HG03025 (cell line): ENCODE measurements around the gene PPP1R3G.
A peak's percentile ranks its signal among the peaks of the same experiment; 100 is the strongest.
"Not testable (repeated sequence)": the region's sequence is repeated elsewhere in the genome, so short reads cannot be mapped to it uniquely, and the experiment has no call there.

ENCODE experiments used
- ATAC-seq: cut with Tn5 transposase; IDR thresholded peaks from one replicate; pipeline ENCODE4 v1.9.1; 2021; ENCODE audit warnings: mild to moderate bottlenecking, moderate library complexity; ENCODE audit not compliant: unreplicated experiment, low FRiP score

PPP1R3G gene

GRCh38 chr6:5084781-5085647, at the start of gene PPP1R3G:
PPP1R3G (plus strand) TSS chr6:5085341; CDS start chr6:5085486, 145 bp downstream.
- ATAC-seq: peak; percentile 46

GRCh38 chr6:5036269-5036668, 48.9 kb upstream of the PPP1R3G start:
- ATAC-seq: no peak

GRCh38 chr6:5041955-5042354, 43.2 kb upstream of the PPP1R3G start:
- ATAC-seq: no peak

- ATAC-seq: no peak
Observed at GRCh38 chr6:5042436-5042835, 42.7 kb upstream of the PPP1R3G start.

- ATAC-seq: no peak
Observed at GRCh38 chr6:5044866-5045265, 40.3 kb upstream of the PPP1R3G start.

GRCh38 chr6:5045416-5045815, 39.7 kb upstream of the PPP1R3G start:
- no peak for ATAC-seq

- no peak for ATAC-seq
Observed at GRCh38 chr6:5046430-5046829, 38.7 kb upstream of the PPP1R3G start.

- no peak for ATAC-seq
Observed at GRCh38 chr6:5050009-5050408, 35.1 kb upstream of the PPP1R3G start.

GRCh38 chr6:5051394-5051793, 33.7 kb upstream of the PPP1R3G start:
- ATAC-seq: no peak

- ATAC-seq: no peak
Observed at GRCh38 chr6:5053038-5053437, 32.1 kb upstream of the PPP1R3G start.

GRCh38 chr6:5053864-5054244, 31.3 kb upstream of the PPP1R3G start:
- ATAC-seq: no peak

- no peak for ATAC-seq
Observed at GRCh38 chr6:5054245-5054873, 30.8 kb upstream of the PPP1R3G start.

- ATAC-seq: no peak
Observed at GRCh38 chr6:5055118-5055517, 30.0 kb upstream of the PPP1R3G start.

- ATAC-seq: no peak
Observed at GRCh38 chr6:5058254-5058653, 26.9 kb upstream of the PPP1R3G start.

GRCh38 chr6:5059036-5059896, 25.9 kb upstream of the PPP1R3G start:
- no peak for ATAC-seq

- ATAC-seq: not testable (repeated sequence)
Observed at GRCh38 chr6:5060439-5060838, 24.7 kb upstream of the PPP1R3G start.

- ATAC-seq: no peak
Observed at GRCh38 chr6:5061152-5061551, 24.0 kb upstream of the PPP1R3G start.

- no peak for ATAC-seq
Observed at GRCh38 chr6:5063617-5064016, 21.5 kb upstream of the PPP1R3G start.

- no peak for ATAC-seq
Observed at GRCh38 chr6:5066456-5067093, 18.6 kb upstream of the PPP1R3G start.

- ATAC-seq: no peak
Observed at GRCh38 chr6:5067305-5067704, 17.8 kb upstream of the PPP1R3G start.
